Ascending aorta (tissue), 2 donors: Measurements from ENCODE around the gene RTP5. TPM values are rescaled to one million over a fixed set of nuclear protein-coding genes. Genes with fewer than 3 reads are reported as not detected.
A peak's percentile ranks its signal among the peaks of the same experiment; 100 is the strongest.

Experiments
- DNase-seq, 2 donors: peaks; one replicate each; pipeline ENCODE4 v3.0.0-alpha.2; 2019; ENCODE audit warnings: low spot score in 2 of 2
- H3K27ac ChIP-seq, 2 donors: fragments of 200-600 bp; sonication (generic); one replicate each; pipeline ENCODE4 v1.5.1; 2016 to 2017; ENCODE audit warnings: mild to moderate bottlenecking in 1 of 2
- H3K27me3 ChIP-seq: fragments of 200-600 bp; sonication (generic); one replicate; pipeline ENCODE4 v1.5.1; 2017
- H3K36me3 ChIP-seq, 2 donors: fragments of 200-600 bp; sonication (generic); one replicate each; pipeline ENCODE4 v1.5.1; 2016
- H3K4me1 ChIP-seq, 2 donors: fragments of 200-600 bp; sonication (generic); one replicate each; pipeline ENCODE4 v1.5.1; 2016 to 2017; ENCODE audit warnings: mild to moderate bottlenecking in 1 of 2
- H3K4me3 ChIP-seq, 2 donors: fragments of 200-600 bp; sonication (generic); one replicate each; pipeline ENCODE4 v1.5.1; 2016 to 2017; ENCODE audit warnings: mild to moderate bottlenecking in 1 of 2
- H3K9me3 ChIP-seq, 2 donors: fragments of 200-600 bp; sonication (generic); one replicate each; pipeline ENCODE4 v1.5.1; 2016
- CTCF ChIP-seq, 3 experiments: fragments of 200-600 bp in 2 of 3; fragments of 450-650 bp in 1 of 3; sonication (generic) in 2 of 3; IDR thresholded peaks; one replicate each; pipeline ENCODE4 v1.5.1; 2016 to 2019; ENCODE audit warnings: antibody characterized with exemption in 3 of 3, mild to moderate bottlenecking in 1 of 3, moderate library complexity in 1 of 3
- intact Hi-C: fragments of 100-400 bp; cut with DNase I; formaldehyde crosslinking; loops from one replicate; pipeline ENCODE4 v1.15.1; 2023
- total RNA-seq: library from RNA; depleted of rRNA; stranded (reverse); fragments of >200 nt; gene quantifications from one replicate; pipeline ENCODE4 v1.1.0, GENCODE V29; 2016

The RTP5 gene
- total RNA-seq, 1 donor from 2014 or later, result not detected

DNA sequence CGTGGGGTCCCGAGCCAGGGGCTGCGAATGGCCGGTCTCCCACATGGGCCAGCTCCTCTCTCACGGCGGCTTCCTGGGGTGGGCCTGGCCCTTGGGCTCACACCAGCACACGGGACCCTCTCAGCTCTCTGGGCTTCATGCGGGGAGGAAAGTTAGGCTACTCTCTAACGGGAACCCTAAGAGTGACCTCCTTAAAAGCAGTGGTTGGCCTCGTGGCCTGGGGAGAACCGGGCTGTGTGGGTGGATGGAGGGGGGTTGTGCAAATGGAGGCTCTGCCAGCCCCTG lies 25.8 kb downstream of the RTP5 start:
- no peaks in the 10 kb centered on the region for H3K27me3 ChIP-seq
- no peaks in the 10 kb centered on the region for H3K36me3 ChIP-seq
- intact Hi-C loops, result no loop called here
- H3K9me3 ChIP-seq, result no peaks in the 10 kb centered on the region
- H3K27ac ChIP-seq, result peak overlapping the region in 1 of 2 donors; percentile 66
- no peak overlapping the region for H3K4me3 ChIP-seq
- no peaks in the 10 kb centered on the region for H3K4me1 ChIP-seq
- no peak for TF ChIP-seq CTCF (IDR thresholded peaks at IDR 0.05)
- DNase-seq, result peak in 1 of 2 donors; percentile 52

DNA sequence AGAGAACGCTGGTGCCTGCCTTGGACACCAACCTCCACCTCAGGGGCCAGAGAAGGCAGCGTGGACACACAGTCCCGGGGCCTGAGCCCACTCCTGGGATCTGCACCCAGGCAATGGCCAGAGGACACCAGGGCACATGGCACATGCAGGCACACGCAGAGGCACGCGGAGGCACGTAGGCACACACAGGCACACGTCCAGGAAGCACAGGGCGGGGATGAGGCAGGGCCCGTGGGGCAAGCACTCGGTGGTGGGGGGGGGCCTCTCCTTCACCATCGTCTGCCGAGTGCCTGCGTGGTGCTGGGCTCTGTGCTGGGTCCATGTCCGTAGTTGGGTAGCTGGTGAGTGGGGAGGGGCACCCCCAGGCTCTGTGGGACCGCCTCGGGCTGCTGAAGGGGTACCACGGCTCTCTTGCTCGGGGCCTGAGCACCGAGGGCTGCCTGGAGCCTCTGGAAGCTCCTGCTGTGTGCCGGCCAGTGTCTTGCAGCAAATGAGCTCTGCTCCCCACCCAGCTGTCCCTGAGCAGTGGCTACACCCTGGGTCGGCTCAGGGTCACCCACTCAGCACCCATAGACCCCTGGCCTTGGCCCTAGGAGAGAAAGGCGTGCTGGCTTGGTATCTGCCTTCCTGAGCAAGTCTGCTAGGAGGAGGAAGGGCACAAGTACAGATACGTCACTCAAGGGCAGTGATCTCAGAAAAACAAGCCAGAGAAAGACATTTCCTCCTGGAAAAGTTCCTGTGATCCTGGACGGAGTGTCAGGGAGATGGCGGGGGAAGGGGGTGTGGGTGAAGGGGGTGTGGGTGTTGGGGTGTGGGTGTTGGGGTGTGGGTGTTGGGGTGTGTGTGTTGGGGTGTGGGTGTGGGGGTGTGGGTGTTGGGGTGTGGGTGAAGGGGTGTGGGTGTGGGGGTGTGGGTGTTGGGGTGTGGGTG lies 26.4 kb downstream of the RTP5 start:
- no peak for TF ChIP-seq CTCF (IDR thresholded peaks at IDR 0.05)
- H3K4me1 ChIP-seq, result no peaks in the 10 kb centered on the region
- no peaks in the 10 kb centered on the region for H3K27me3 ChIP-seq
- H3K9me3 ChIP-seq, result no peaks in the 10 kb centered on the region
- intact Hi-C loops, result no loop called here
- no peak overlapping the region for H3K4me3 ChIP-seq
- no peaks in the 10 kb centered on the region for H3K36me3 ChIP-seq
- peak overlapping the region in 1 of 2 donors; percentile 66 for H3K27ac ChIP-seq
- peak in 1 of 2 donors; percentile 58 for DNase-seq

DNA sequence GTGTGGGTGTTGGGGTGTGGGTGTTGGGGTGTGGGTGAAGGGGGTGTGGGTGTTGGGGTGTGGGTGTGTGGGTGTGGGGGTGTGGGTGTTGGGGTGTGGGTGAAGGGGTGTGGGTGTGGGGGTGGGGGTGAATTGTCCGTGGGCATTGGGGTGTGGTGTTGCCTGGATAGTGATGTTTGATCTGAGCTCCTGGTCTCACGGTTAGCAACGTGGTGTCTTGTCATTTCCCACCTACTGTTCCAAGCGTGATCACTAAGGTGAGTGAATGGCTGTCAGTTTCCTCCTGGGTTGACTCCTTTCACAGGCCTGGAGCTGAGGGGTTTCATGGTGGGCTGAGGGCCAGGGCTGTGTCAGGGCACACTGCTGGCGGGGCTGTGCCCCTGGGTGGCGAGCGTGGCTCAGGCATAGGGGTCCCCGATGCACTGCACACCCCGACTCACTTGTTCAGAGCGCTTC lies 27.2 kb downstream of the RTP5 start:
- Histone ChIP-seq H3K27me3 (no peaks in the 10 kb centered on the region), H3K36me3 (no peaks in the 10 kb centered on the region), H3K9me3 (no peaks in the 10 kb centered on the region), H3K27ac (no peak overlapping the region), H3K4me3 (no peak overlapping the region), H3K4me1 (no peaks in the 10 kb centered on the region)
- intact Hi-C loops, result no loop called here
- TF ChIP-seq CTCF (IDR thresholded peaks at IDR 0.05), result no peak
- DNase-seq, result peak in 1 of 2 donors; percentile 47

GRCh38 chr2:241897231-241897916 lies 27.8 kb downstream of the RTP5 start:
- Histone ChIP-seq H3K4me3 (no peak overlapping the region), H3K9me3 (no peaks in the 10 kb centered on the region), H3K4me1 (no peaks in the 10 kb centered on the region), H3K27me3 (no peaks in the 10 kb centered on the region), H3K27ac (no peak overlapping the region), H3K36me3 (no peaks in the 10 kb centered on the region)
- intact Hi-C loops, result no loop called here
- no peak for DNase-seq
- no peak for TF ChIP-seq CTCF (IDR thresholded peaks at IDR 0.05)

DNA sequence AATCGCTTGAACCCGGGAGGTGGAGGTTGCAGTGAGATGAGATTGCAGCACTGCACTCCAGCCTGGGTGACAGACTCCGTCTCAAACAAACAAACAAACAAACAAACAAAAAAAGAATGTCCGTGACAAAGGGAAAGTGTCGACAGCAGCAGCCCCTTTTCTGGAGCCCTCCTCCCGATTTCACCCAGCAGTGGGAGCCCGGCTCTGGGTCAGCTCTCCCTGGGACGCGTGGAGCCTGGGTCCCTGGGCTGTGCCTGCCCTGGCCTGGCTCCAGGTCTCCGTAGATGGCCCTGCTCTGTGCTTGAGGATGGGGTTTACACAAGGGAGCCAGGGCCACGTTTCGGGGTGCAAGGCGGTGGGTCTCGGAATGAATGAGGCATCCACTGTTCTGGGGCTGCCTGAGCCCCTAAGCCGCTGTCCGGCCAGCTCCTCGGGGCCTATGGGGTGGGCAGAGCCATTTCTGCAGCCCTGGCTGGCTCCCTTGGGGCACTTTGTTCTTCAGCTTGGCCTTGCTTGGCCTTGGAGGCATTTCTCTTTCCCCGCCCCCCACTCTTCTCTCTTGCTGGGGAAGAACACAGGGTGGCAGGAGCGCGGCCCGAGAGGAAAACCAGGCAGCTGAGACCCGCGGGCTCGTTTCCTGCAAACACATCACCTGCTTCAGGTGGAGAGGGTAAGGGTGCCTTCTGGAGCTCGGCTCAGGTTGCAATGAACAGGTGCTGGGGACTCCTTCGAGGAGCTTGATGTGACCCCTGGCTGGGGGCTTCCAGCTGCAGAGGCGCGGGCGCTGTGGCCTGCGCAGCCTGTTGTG lies 29.1 kb downstream of the RTP5 start:
- peak in 1 of 2 donors; percentile 50 for DNase-seq
- no peaks in the 10 kb centered on the region for H3K27me3 ChIP-seq
- H3K27ac ChIP-seq, result no peak overlapping the region
- no peaks in the 10 kb centered on the region for H3K9me3 ChIP-seq
- no peaks in the 10 kb centered on the region for H3K36me3 ChIP-seq
- no peak overlapping the region for H3K4me3 ChIP-seq
- no peak for TF ChIP-seq CTCF (IDR thresholded peaks at IDR 0.05)
- intact Hi-C loops, result no loop called here
- H3K4me1 ChIP-seq, result no peaks in the 10 kb centered on the region
